KBM-7 (cell line): ENCODE results near the gene ZNF48.

Experiments used
- DNase-seq: peaks from one replicate; pipeline ENCODE4 v3.0.0-alpha.2; 2015
- in situ Hi-C: fragments of 300-500 bp; cut with MboI; formaldehyde crosslinking; loops from 2 replicates; pipeline ENCODE4 v1.14.3; 2020; ENCODE audit warnings: low sequenced_read_pairs, low pct_unique_long_range_greater_than_20kb, mixed read lengths

Gene ZNF48

GRCh38 chr16:30357715-30358576, 37.3 kb upstream of the ZNF48 start:
- in situ Hi-C loops: loop anchor here (10.0 kb wide), 1 partner anchor 47 kb away; the partner anchor contains the start of gene ZNF771

GRCh38 chr16:30358577-30358936, 36.7 kb upstream of the ZNF48 start:
- in situ Hi-C loops: loop anchor here (10.0 kb wide), 1 partner anchor 46 kb away; the partner anchor contains the start of gene ZNF771
- DNase-seq: no peak

More at GRCh38 chr16:30357715-30358576, 37.3 kb upstream of the ZNF48 start:
- DNase-seq: no peak

- no peak for DNase-seq
- in situ Hi-C loops: loop anchor here (10.0 kb wide), 1 partner anchor 46 kb away; the partner anchor contains the start of gene ZNF771
Measured at GRCh38 chr16:30358990-30359870, 36.0 kb upstream of the ZNF48 start.

GRCh38 chr16:30359871-30360170, 35.4 kb upstream of the ZNF48 start:
- no peak for DNase-seq
- in situ Hi-C loops: loop anchor here (10.0 kb wide), 1 partner anchor 45 kb away; the partner anchor contains the start of gene ZNF771

GRCh38 chr16:30361180-30361579, 34.0 kb upstream of the ZNF48 start:
- in situ Hi-C loops: no loop called here
- no peak for DNase-seq

- in situ Hi-C loops: no loop called here
Measured at GRCh38 chr16:30365200-30365599, 30.0 kb upstream of the ZNF48 start.

GRCh38 chr16:30366511-30366910, 28.7 kb upstream of the ZNF48 start:
- in situ Hi-C loops: no loop called here
- no peak for DNase-seq

More at GRCh38 chr16:30365200-30365599, 30.0 kb upstream of the ZNF48 start:
- DNase-seq: no peak

GRCh38 chr16:30367349-30368009, 27.7 kb upstream of the ZNF48 start:
- DNase-seq: no peak
- in situ Hi-C loops: no loop called here

- DNase-seq: peak; percentile 68
- in situ Hi-C loops: no loop called here
Measured at GRCh38 chr16:30368122-30368791, 27.0 kb upstream of the ZNF48 start.

- no peak for DNase-seq
- in situ Hi-C loops: no loop called here
Measured at GRCh38 chr16:30368792-30369090, 26.5 kb upstream of the ZNF48 start.

- in situ Hi-C loops: no loop called here
- no peak for DNase-seq
Measured at GRCh38 chr16:30369091-30369937, 25.9 kb upstream of the ZNF48 start.

GRCh38 chr16:30369938-30370455, 25.2 kb upstream of the ZNF48 start:
- in situ Hi-C loops: no loop called here

GRCh38 chr16:30370456-30371247, 24.6 kb upstream of the ZNF48 start, which contains the start of gene TBC1D10B:
TBC1D10B (minus strand) TSS chr16:30370494; CDS start chr16:30370183, 311 bp downstream.
- in situ Hi-C loops: no loop called here
- DNase-seq: peak; percentile 100

More at GRCh38 chr16:30369938-30370455, 25.2 kb upstream of the ZNF48 start:
- DNase-seq: no peak

- no peak for DNase-seq
- in situ Hi-C loops: no loop called here
Measured at GRCh38 chr16:30371248-30371816, 23.9 kb upstream of the ZNF48 start.

GRCh38 chr16:30372038-30372712, 23.0 kb upstream of the ZNF48 start:
- in situ Hi-C loops: no loop called here

GRCh38 chr16:30372725-30373124, 22.5 kb upstream of the ZNF48 start:
- no peak for DNase-seq
- in situ Hi-C loops: no loop called here

More at GRCh38 chr16:30372038-30372712, 23.0 kb upstream of the ZNF48 start:
- no peak for DNase-seq
